NB4 (cell line): ENCODE measurements around the gene RBFOX1.

ENCODE experiments used
- DNase-seq: peaks from one replicate; pipeline ENCODE4 v3.0.0; 2010; ENCODE audit warnings: low read depth
- H3K4me3 ChIP-seq: one replicate; pipeline ENCODE4 v1.5.1; 2011; ENCODE audit warnings: mild to moderate bottlenecking, low read depth, low read length, moderate library complexity
- CTCF ChIP-seq: IDR thresholded peaks from one replicate; pipeline ENCODE4 v1.5.1; 2012; ENCODE audit warnings: low read depth, low read length
- MYC ChIP-seq: IDR thresholded peaks from 2 replicates; pipeline ENCODE4 v1.6.1; 2011; ENCODE audit warnings: low read depth, low read length
- POLR2A ChIP-seq: IDR thresholded peaks from 2 replicates; pipeline ENCODE4 v1.6.1; 2011; ENCODE audit warnings: mild to moderate bottlenecking; ENCODE audit not compliant: insufficient read length; ENCODE audit errors: extremely low read depth
- TF ChIP-seq, protein P1 (sequence below): IDR thresholded peaks from 2 replicates; pipeline ENCODE4 v1.6.1; 2011; ENCODE audit warnings: low read depth, low read length

RBFOX1 gene

GRCh38 chr16:7646821-7647500 is 314.3 kb downstream of the RBFOX1 start:
- TF ChIP-seq, protein P1, sequence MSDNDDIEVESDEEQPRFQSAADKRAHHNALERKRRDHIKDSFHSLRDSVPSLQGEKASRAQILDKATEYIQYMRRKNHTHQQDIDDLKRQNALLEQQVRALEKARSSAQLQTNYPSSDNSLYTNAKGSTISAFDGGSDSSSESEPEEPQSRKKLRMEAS, result no peak
- no peak for TF ChIP-seq CTCF
- no peak for TF ChIP-seq MYC
- no peak for TF ChIP-seq POLR2A
- no peak overlapping the region for H3K4me3 ChIP-seq
- DNase-seq, result no peak

DNA sequence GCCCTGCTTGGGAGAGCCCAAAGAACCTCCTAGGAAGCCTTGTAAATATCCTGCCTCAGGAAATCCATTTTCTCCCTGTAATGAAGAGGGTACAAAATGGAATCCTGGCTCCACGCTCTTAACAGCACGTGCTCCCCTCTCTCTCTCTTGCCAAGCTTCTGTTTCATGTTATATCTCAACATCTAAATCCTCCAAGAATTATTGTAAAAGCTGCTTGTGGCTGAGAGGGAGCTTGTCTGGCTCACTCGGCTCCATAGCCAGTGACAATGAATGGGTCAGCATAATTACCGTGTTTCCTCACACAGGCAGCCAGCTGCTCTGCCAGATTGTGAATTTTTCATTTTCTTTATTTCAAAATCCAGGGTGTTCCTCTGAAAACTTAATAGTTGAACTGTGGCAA is 317.8 kb downstream of the RBFOX1 start:
- no peak overlapping the region for H3K4me3 ChIP-seq
- no peak for TF ChIP-seq POLR2A
- no peak for TF ChIP-seq CTCF
- TF ChIP-seq, protein P1, result no peak
- TF ChIP-seq MYC, result no peak
- DNase-seq, result no peak

GRCh38 chr16:7651803-7652570 is 319.3 kb downstream of the RBFOX1 start:
- H3K4me3 ChIP-seq, result no peak overlapping the region

DNA sequence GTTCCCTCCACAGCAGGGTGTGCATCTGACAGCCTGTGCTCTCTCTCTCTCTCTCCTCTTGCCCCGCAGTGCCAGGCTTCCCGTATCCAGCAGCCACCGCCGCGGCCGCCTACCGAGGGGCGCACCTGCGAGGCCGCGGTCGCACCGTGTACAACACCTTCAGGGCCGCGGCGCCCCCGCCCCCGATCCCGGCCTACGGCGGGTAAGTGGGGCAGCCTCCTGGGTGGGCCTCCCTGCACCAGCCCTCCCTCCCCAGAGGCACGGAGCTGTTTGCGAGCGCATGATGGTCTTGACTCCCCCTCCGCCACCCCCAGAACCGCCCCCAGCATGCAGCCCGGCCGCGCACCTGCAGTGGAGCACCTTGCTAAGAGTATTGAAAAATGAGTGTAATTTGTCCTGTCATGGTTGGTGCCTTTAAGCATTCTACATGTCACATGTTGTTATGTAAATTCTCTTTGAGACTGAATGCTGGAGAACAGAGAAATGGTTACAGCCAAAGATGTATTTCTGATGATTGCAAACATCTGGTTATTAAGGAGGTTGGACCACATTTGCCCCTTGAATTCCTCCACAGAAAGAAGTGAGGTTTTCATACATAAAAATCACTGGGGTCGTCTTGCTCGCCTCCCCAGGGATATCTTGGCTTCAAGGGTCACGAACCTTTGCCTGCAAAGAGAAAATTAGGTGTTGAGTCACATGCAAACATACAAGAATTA is 321.3 kb downstream of the RBFOX1 start:
- no peak for TF ChIP-seq POLR2A
- TF ChIP-seq MYC, result no peak
- TF ChIP-seq, protein P1, result no peak
- no peak for TF ChIP-seq CTCF
- no peak for DNase-seq
- H3K4me3 ChIP-seq, result no peak overlapping the region

More at GRCh38 chr16:7651803-7652570, 319.3 kb downstream of the RBFOX1 start:
- DNase-seq, result no peak
- TF ChIP-seq, protein P1, result no peak
- no peak for TF ChIP-seq POLR2A
- no peak for TF ChIP-seq CTCF
- no peak for TF ChIP-seq MYC

GRCh38 chr16:7675628-7676027 is 343.0 kb downstream of the RBFOX1 start:
- TF ChIP-seq, protein P1, result no peak
- no peak for TF ChIP-seq MYC
- TF ChIP-seq CTCF, result no peak
- TF ChIP-seq POLR2A, result no peak
- DNase-seq, result no peak
- no peak overlapping the region for H3K4me3 ChIP-seq
